GM12801 (cell line): Measurements from ENCODE around the gene POPDC2.

Source experiments
- CTCF ChIP-seq: IDR thresholded peaks from one replicate; pipeline ENCODE4 v1.5.1; 2011; ENCODE audit warnings: control low read depth; ENCODE audit not compliant: insufficient read length; ENCODE audit errors: extremely low read depth

The POPDC2 gene

GRCh38 chr3:119676771-119677640, 16.6 kb upstream of the POPDC2 start, which contains the start of gene COX17:
TSS of gene COX17 (minus strand) at chr3:119677406. CDS start at chr3:119677310, 96 bp downstream.
- TF ChIP-seq CTCF = no peak

- TF ChIP-seq CTCF = no peak
Observed at GRCh38 chr3:119676020-119676419, 15.6 kb upstream of the POPDC2 start.

GRCh38 chr3:119675188-119675874, 14.9 kb upstream of the POPDC2 start:
- TF ChIP-seq CTCF = no peak

- no peak for TF ChIP-seq CTCF
Observed at GRCh38 chr3:119673875-119674274, 13.5 kb upstream of the POPDC2 start.

- TF ChIP-seq CTCF = no peak
Observed at GRCh38 chr3:119672776-119673175, 12.4 kb upstream of the POPDC2 start.

GRCh38 chr3:119669906-119670570, 9.6 kb upstream of the POPDC2 start:
- no peak for TF ChIP-seq CTCF

GRCh38 chr3:119665954-119666559, 5.7 kb upstream of the POPDC2 start:
- no peak for TF ChIP-seq CTCF
